ENCODE measurements around the gene LAMA3. TPM values are rescaled to one million over a fixed set of nuclear protein-coding genes. Genes with fewer than 3 reads are reported as not detected.

Gene LAMA3
- total RNA-seq, 4 donors from 2014 or later: 155 to 456 (median 173) TPM

- intact Hi-C loops (cut with DNase I; ENCODE audit: low total_unique reads): no loop called here
These were observed 214.7 kb downstream of the LAMA3 start for GRCh38 chr18:23903971-23904370.

GRCh38 chr18:23906658-23907057, 217.4 kb downstream of the LAMA3 start:
- intact Hi-C loops (cut with DNase I; ENCODE audit: low total_unique reads): no loop called here
- 82 to 90% methylated on average over 2 of the region's 2 CpGs for WGBS, 2 donors
- H3K4me3 ChIP-seq (ENCODE audit: low read depth, poor library complexity, severe bottlenecking): no peak overlapping the region
- TF ChIP-seq CTCF (IDR thresholded peaks at IDR 0.05): no peak
- no peak for TF ChIP-seq POLR2A (IDR thresholded peaks at IDR 0.05)
- no peak for DNase-seq (ENCODE audit: low spot score in 2 of 2)

More at GRCh38 chr18:23903971-23904370, 214.7 kb downstream of the LAMA3 start:
- TF ChIP-seq POLR2A (IDR thresholded peaks at IDR 0.05): no peak
- TF ChIP-seq CTCF (IDR thresholded peaks at IDR 0.05): no peak
- peak in 1 of 2 donors; percentile 62 for DNase-seq (ENCODE audit: low spot score in 2 of 2)
- WGBS, 2 donors: 62 to 66% methylated on average over 7 of the region's 7 CpGs
- no peak overlapping the region for H3K4me3 ChIP-seq (ENCODE audit: low read depth, poor library complexity, severe bottlenecking)

GRCh38 chr18:23908827-23909226, 219.6 kb downstream of the LAMA3 start:
- 95 to 96% methylated on average over 3 of the region's 3 CpGs for WGBS, 2 donors
- intact Hi-C loops (cut with DNase I; ENCODE audit: low total_unique reads): no loop called here
- TF ChIP-seq POLR2A (IDR thresholded peaks at IDR 0.05): no peak
- TF ChIP-seq CTCF (IDR thresholded peaks at IDR 0.05): no peak
- H3K4me3 ChIP-seq (ENCODE audit: low read depth, poor library complexity, severe bottlenecking): no peak overlapping the region
- DNase-seq (ENCODE audit: low spot score in 2 of 2): no peak

- DNase-seq (ENCODE audit: low spot score in 2 of 2): no peak
- WGBS, 2 donors: 41 to 46% methylated on average over 2 of the region's 2 CpGs
- TF ChIP-seq CTCF (IDR thresholded peaks at IDR 0.05): no peak
- no peak for TF ChIP-seq POLR2A (IDR thresholded peaks at IDR 0.05)
- H3K4me3 ChIP-seq (ENCODE audit: low read depth, poor library complexity, severe bottlenecking): no peak overlapping the region
- intact Hi-C loops (cut with DNase I; ENCODE audit: low total_unique reads): no loop called here
These were observed 220.8 kb downstream of the LAMA3 start for GRCh38 chr18:23910032-23910431.

GRCh38 chr18:23912356-23912755, 223.1 kb downstream of the LAMA3 start:
- no peak overlapping the region for H3K4me3 ChIP-seq (ENCODE audit: low read depth, poor library complexity, severe bottlenecking)
- WGBS, 2 donors: 89 to 93% methylated on average over 3 of the region's 3 CpGs
- intact Hi-C loops (cut with DNase I; ENCODE audit: low total_unique reads): no loop called here
- DNase-seq (ENCODE audit: low spot score in 2 of 2): no peak
- TF ChIP-seq CTCF (IDR thresholded peaks at IDR 0.05): no peak
- TF ChIP-seq POLR2A (IDR thresholded peaks at IDR 0.05): no peak

- TF ChIP-seq CTCF (IDR thresholded peaks at IDR 0.05) (no peak), POLR2A (IDR thresholded peaks at IDR 0.05) (no peak)
- intact Hi-C loops (cut with DNase I; ENCODE audit: low total_unique reads): no loop called here
- WGBS, 2 donors: 48 to 52% methylated on average over 4 of the region's 4 CpGs
- DNase-seq (ENCODE audit: low spot score in 2 of 2): no peak
- H3K4me3 ChIP-seq (ENCODE audit: low read depth, poor library complexity, severe bottlenecking): no peak overlapping the region
These were observed 227.1 kb downstream of the LAMA3 start for GRCh38 chr18:23916338-23916737.
